ENCODE measurements around the gene HSPBAP1. TPM values are rescaled to one million over a fixed set of nuclear protein-coding genes. Genes with fewer than 3 reads are reported as not detected.

The HSPBAP1 gene
- total and polyA plus RNA-seq, 2 of the 13 experiments (the other 11 are each of a cell fraction or from before 2014, with no cell fraction given) = 4.2 to 5.1 TPM

GRCh38 chr3:122794779-122795673 is 1.4 kb upstream of the HSPBAP1 start, which contains the start of gene SLC49A4 (continued):
- TF ChIP-seq KMT2B (CRISPR knock-in tag; IDR thresholded peaks at IDR 0.05) = peak; percentile 61
- no peak for TF ChIP-seq ZNF605 (CRISPR knock-in tag; IDR thresholded peaks at IDR 0.05)
- TF ChIP-seq LCORL (IDR thresholded peaks at IDR 0.05) = no peak
- 0 out of 2 replicates have a peak, but pooled peaks have one; percentile 22 for TF ChIP-seq LCORL (CRISPR knock-in tag; IDR thresholded peaks at IDR 0.05)
- TF ChIP-seq SMC3 (IDR thresholded peaks at IDR 0.05; ENCODE audit: low read length) = no peak
- 0 out of 2 replicates have a peak, but pooled peaks have one; percentile 85 for TF ChIP-seq MAF1 (CRISPR knock-in tag; IDR thresholded peaks at IDR 0.05; ENCODE audit: borderline replicate concordance)
- no peak for TF ChIP-seq ZNF280D (CRISPR knock-in tag; IDR thresholded peaks at IDR 0.05)
- peak; percentile 18 for TF ChIP-seq ZNF883 (CRISPR knock-in tag; IDR thresholded peaks at IDR 0.05; ENCODE audit: not compliant biosample characterization)
- peak; percentile 76 for TF ChIP-seq IKZF4 (CRISPR knock-in tag; IDR thresholded peaks at IDR 0.05; ENCODE audit: borderline replicate concordance, low read depth, not compliant biosample characterization)
- TF ChIP-seq ZNF724P (CRISPR knock-in tag; IDR thresholded peaks at IDR 0.05; ENCODE audit: borderline replicate concordance) = no peak
- TF ChIP-seq ZNF704 (CRISPR knock-in tag; IDR thresholded peaks at IDR 0.05; ENCODE audit: borderline replicate concordance) = peak; percentile 72
- no peak for TF ChIP-seq KDM4B (CRISPR knock-in tag; IDR thresholded peaks at IDR 0.05)
- TF ChIP-seq ZBTB1 (CRISPR knock-in tag; IDR thresholded peaks at IDR 0.05; ENCODE audit: borderline replicate concordance) = no peak
- peak; percentile 49; the same call in 1 of the 2 replicates for TF ChIP-seq NR2C2 (CRISPR knock-in tag; IDR thresholded peaks at IDR 0.05; ENCODE audit: borderline replicate concordance)
- TF ChIP-seq DMAP1 (CRISPR knock-in tag; IDR thresholded peaks at IDR 0.05) = no peak
- peak; percentile 86 for TF ChIP-seq NFAT5 (CRISPR knock-in tag; IDR thresholded peaks at IDR 0.05)
- no peak for TF ChIP-seq MBD4 (IDR thresholded peaks at IDR 0.05; ENCODE audit: borderline replicate concordance, low read length)
- 0 out of 2 replicates have a peak, but pooled peaks have one; percentile 71 for TF ChIP-seq NR1H2 (CRISPR knock-in tag; IDR thresholded peaks at IDR 0.05; ENCODE audit: borderline replicate concordance, low read depth)
- TF ChIP-seq PRPF4 (IDR thresholded peaks at IDR 0.05; ENCODE audit: low read depth, low read length, poor library complexity, severe bottlenecking) = no peak
- 0 out of 2 replicates have a peak, but pooled peaks have one; percentile 7 for TF ChIP-seq ZNF468 (CRISPR knock-in tag; IDR thresholded peaks at IDR 0.05)

All from HepG2 (cell line).